Hematopoietic multipotent progenitor cell treated with erythropoietin and hydrocortisone succinate and interleukin-3 and kit ligand, for 17 days (in vitro differentiated cells): Measurements from ENCODE around the gene MAD1L1.

Experiments
- DNase-seq: peaks from one replicate; pipeline ENCODE4 v3.0.0-alpha.2; 2015; ENCODE audit warnings: low spot score

The MAD1L1 gene

GRCh38 chr7:1951159-1951536, 281.6 kb downstream of the MAD1L1 start:
- DNase-seq, result no peak

DNA sequence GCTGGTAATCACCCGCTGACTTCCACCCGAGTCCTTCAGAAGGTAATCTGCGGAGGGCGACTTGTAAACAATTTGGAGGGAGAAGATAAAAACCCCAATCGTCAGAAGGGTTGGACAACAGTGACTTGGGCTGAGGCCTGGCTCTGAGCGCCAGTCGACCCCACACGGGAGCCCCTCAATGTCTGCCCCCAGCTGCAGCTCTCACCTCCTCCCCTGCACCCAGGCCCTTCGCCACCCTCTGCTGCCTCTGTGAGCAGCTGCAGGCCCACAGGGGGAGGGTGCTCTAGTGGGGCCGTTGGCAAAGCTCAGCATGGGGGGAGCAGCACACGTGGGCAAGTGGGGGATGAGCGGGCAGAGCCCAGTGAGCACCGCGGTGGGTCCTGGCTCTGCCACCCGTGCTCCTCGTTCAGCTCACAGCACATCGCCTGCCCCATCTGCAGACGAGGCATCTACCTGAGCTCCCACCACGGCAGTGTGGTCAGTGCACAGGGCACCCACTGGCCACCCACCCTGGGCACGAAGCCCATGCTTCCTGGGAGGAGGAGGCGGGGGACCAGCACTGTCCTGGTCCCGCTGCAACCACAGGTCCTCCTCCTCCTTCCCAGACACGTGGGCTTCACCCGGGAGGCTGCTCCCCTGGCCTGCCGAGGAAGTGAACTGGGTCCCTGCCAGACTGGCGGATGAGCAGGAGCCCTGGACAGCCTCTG, 282.1 kb downstream of the MAD1L1 start:
- DNase-seq, result no peak

- DNase-seq, result no peak
Observed at GRCh38 chr7:1950066-1950451, 282.7 kb downstream of the MAD1L1 start.

- DNase-seq, result no peak
Observed at GRCh38 chr7:1949681-1950055, 283.1 kb downstream of the MAD1L1 start.

GRCh38 chr7:1948887-1949680, 283.7 kb downstream of the MAD1L1 start:
- DNase-seq, result no peak

- no peak for DNase-seq
Observed at GRCh38 chr7:1948301-1948796, 284.4 kb downstream of the MAD1L1 start.

DNA sequence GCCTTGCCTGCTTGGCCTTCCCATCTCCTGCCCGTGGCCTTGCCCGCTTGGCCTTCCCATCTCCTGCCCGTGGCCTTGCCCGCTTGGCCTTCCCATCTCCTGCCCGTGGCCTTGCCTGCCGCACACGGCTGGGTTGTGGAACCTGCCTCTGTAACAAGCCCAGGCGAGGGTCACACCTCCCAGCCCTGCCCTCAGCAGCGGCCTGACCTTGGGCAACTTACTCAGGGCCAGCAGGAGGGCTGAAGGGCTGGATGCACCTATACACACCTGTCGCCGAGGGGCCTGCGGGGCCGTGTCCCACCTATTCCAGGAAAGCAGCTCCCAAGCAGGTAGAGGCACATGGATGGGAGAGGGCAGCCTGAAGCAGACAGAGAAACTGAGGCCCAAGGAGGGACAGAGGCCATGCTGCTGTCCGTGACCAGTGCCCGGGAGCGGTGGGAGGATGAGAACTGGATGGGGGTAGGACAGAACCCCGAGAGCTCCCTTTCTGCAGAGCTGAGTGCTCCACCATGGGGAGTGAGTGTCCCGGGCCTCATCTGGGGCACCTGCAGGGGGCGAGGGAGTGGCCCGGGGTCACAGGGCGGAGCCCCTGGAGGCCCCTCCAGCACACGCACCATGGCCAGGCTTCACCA, 285.0 kb downstream of the MAD1L1 start:
- DNase-seq, result no peak

DNA sequence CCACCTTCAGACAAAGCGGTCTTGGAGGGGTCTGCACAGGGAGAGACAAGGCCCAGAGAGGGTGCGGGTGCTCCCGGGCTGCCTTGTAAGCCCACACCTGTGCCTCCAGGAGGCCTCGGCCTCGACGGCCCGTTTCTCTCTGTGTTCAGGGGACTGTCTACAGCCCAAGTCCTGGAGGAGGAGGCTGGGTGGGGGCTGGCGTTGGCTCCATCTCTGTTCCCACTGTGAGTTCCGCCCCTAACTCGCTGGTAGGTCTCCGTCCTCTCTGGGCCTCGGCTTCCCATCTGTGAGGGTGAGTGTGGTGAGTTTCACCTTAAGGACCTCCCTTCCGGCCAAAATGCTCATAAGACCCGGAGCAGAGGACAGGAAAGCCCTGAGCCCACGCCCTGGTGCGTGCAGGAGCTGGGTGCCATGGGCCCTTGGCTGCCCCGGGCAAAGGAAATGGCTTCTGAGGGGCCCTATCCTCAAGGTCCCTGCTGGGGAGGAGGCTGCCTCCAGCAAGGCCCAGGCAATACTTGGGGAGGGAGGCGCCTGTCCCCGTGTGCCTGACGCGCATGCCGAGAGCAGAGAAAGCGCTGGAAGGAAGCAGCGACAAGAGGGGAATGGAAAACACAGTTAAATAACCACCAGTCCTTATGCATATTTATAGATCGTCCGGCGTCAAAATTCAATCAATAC, 285.8 kb downstream of the MAD1L1 start:
- DNase-seq, result no peak

GRCh38 chr7:1946025-1946772, 286.5 kb downstream of the MAD1L1 start:
- DNase-seq, result no peak

DNA sequence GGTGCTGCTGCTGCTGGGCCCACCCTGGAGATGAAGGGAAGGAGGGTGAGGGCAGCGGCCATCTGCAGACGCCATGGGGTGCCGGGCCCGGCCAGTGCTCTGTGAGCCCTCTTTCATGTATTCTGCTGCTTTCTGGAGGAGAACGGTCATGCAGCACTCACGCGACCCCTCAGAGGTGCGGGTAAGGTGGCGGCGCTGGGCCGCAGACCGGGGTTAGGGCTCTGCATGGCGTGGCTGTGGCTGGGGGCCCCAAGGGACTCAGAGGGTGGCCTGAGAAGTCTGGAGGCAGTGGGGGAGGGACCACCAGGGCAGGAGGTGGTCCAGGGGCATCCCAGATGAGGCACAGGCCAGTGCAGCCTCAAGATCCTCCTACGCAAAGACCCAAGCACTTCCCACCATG, 287.2 kb downstream of the MAD1L1 start:
- DNase-seq, result no peak

DNA sequence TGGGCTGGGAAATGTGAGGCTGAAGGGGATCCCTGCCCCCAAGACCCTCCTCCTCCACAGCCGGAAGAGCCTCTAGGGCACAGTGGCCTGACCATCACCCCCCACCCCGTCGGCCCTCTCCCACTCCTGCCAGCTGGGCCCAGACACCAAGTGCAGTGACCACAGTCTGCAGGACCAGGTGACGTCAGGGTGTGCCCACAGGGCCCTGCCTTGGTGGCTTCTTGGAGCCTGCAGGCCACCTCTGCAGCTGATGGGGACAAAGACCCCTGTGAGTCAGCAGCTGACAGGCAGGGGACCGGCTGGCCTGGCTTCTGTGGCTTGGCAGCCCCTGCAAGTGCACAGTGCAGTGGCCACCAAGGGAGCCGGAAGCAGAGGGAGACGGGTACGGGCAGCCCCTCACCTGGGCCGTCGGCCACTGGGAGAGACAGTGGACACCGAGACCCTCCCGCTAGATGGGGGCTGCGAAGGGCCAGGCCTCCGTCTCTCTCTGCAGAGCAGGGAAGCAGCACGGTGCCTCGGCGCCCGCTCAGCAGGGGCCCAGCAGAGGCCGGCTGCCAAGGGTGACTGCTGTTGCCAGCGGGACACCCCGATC, 288.0 kb downstream of the MAD1L1 start:
- no peak for DNase-seq

DNA sequence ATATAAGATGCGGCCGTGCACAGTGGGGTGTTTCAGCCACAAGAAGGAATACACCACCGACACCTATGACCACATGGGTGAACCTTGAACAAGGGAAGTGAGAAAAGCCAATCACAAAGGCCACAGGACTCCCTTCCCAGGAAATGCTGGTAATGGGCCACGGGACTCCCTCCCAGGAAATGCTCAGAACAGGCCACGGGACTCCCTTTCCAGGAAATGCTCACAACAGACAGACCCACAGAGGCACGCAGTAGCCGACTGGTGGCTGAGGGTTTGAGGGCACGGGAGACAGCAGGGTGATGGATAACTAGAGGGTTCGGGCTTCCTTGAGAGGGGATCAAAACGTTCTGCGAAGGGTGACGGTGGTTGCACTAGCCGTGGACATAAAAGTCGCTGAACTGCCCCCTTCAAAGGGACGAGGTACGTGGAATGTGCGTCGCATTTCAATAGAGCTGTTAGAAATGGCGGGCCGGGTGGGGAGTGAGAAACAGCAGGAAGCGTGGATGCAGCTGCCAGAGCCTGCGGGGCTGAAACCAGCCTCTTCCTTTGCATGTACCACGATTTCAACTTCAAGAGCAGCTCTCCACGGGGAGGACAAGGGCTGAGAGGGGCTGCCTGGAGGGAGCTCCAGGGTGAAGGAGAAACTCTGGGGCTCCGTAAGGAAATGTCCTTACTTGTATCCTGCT, 288.7 kb downstream of the MAD1L1 start:
- no peak for DNase-seq

- DNase-seq, result no peak
Observed at GRCh38 chr7:1943326-1943725, 289.4 kb downstream of the MAD1L1 start.

GRCh38 chr7:1942941-1943289, 289.8 kb downstream of the MAD1L1 start:
- DNase-seq, result no peak

- DNase-seq, result no peak
Observed at GRCh38 chr7:1942243-1942940, 290.4 kb downstream of the MAD1L1 start.

- DNase-seq, result no peak
Observed at GRCh38 chr7:1941464-1942242, 291.1 kb downstream of the MAD1L1 start.

- no peak for DNase-seq
Observed at GRCh38 chr7:1940863-1941262, 291.9 kb downstream of the MAD1L1 start.

DNA sequence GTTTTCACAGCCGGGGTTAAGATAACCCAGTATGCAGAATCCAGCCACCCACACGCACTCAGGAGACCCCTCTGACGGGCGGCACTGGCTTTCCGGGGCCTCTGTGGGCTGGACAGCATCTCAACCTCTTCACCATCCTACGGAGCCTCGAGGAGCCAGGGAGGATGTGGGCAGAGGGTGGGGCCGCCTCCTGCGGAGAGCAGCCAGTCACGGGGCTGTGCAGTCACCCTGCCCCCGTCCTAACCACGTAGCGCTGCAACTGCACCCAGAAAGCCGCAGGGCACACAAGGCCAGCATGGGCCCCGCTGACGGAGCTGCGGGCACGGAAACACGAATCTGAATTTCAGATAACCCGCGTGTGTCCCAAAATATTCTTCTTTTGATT, 292.4 kb downstream of the MAD1L1 start:
- no peak for DNase-seq
